ENCODE measurements around the gene KCNH2.

GRCh38 chr7:150934045-150934766 is 43.9 kb downstream of the KCNH2 start:
- no peak for TF ChIP-seq ZSCAN29 (IDR thresholded peaks at IDR 0.05)
- TF ChIP-seq CTCF (IDR thresholded peaks at IDR 0.05 in 2 of 3, conservative IDR thresholded peaks at IDR 0.05 in 1 of 3; ENCODE audit: control insufficient read depth in 2 of 3, extremely low read depth in 1 of 3, insufficient read depth in 1 of 3, low read depth in 3 of 3, low read length in 3 of 3): no peak
- TF ChIP-seq POLR2A (IDR thresholded peaks at IDR 0.05; ENCODE audit: low read depth, low read length): no peak
